Activated CD4-positive, CD25-positive, alpha-beta regulatory T cell treated with anti-CD3 and anti-CD28 coated beads, Interleukin-2, amount 50 U/mL, for 24 hours (primary cell): ENCODE results near the gene PANX3.

Experiments used
- ATAC-seq, 2 donors: fragments of 150-1000 bp; cut with Tn5 transposase; one replicate each; pipeline ENCODE4 v1.10.0; 2021; ENCODE audit warnings: mild to moderate bottlenecking in 1 of 2, moderate library complexity in 1 of 2

The PANX3 gene

DNA sequence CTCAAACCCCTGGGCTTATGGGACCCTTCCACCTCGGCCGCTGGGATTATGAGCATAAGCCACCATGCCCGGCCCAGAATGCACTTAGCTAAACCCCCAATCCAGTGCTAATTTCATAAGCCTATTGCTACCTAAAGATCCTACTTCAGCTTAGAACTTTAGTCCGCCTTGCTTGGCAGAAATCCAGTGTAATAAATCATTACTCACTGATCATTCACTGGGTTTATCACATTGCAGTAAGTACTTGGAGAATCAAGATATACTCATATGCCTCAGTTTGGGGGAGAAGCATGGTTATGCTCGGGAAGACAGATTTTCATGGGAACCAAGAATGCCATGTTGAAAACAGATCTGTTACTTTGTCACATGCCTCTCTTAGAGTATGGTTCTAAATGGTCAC, 7.6 kb downstream of the PANX3 start:
- no peak for ATAC-seq

DNA sequence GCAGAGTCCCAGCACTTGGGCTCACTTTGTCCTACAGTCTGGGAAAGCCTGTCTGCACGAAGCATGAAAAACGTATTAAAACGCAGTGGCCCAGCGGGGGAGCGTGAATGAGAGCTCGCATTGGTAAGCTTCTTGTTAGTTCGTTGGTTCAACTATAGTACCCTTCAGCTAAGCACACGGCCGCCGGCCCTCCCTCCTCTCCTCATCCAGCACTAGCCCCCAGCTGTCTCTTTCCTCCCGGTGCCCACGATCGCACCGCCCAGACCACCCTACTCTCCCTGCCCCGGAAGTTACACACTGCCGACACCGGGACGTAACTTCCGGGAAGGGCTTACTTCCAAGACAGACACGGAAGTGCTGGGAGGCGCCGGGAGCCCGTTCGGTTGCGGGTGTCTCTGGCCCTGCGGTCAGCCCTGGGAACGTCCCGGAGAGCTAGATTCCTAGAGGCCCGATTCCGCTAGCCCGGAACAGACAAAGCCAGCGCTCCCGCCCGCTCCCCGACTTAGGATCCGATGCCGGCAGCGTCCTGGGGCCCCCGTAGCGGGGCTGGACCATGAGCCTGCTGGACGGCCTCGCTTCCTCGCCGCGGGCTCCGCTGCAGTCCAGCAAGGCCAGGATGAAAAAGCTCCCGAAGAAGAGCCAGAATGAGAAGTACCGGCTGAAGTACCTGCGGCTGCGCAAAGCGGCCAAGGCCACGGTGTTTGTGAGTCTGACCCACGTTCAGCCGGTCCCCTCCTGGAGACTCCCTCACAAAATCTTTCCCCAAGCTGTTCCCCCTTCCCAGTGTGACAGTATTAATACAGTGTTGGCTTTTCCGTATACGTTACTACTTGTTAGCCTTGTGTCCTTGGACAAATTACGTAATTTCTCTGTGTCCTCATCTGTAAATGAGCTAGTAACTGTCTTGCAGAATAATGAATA, 11.6 kb downstream of the PANX3 start, which contains the start of gene TBRG1:
Gene TBRG1 (plus strand): TSS at position 334 of the 921 bp plus-strand sequence. CDS start 220 bp downstream, at position 554.
- peak; percentile 99 for ATAC-seq

DNA sequence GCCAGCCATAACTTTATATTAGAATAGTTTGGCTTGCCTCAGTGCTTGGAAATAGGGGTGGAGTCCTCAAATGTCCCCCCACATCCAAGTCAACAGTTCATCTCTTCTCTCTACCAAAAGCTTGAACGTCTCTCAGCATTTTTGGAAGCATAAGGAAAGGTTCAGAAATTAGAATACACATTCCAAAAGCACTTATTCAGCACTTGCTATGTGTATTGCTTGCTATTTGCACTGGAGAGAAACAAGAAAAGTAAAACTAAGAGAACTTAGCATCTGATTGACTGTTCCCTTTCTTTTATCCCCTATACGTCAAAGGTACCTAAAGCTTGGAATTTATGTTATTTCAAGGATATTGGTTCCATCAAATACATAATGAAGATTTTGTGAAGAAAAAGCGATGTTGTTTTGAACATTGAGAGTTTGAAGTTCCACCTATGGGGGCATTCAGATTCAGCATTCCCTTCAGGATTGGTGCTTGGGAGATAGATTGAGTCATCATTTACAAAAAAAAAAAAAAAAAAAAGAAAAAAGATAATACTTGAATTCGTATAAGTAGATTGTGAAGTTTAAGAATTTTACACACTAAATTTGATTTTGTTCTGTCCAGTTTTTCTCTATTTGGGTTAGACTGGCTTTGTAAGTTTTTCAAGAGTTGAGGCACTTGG, 12.8 kb downstream of the PANX3 start:
- ATAC-seq: no peak

DNA sequence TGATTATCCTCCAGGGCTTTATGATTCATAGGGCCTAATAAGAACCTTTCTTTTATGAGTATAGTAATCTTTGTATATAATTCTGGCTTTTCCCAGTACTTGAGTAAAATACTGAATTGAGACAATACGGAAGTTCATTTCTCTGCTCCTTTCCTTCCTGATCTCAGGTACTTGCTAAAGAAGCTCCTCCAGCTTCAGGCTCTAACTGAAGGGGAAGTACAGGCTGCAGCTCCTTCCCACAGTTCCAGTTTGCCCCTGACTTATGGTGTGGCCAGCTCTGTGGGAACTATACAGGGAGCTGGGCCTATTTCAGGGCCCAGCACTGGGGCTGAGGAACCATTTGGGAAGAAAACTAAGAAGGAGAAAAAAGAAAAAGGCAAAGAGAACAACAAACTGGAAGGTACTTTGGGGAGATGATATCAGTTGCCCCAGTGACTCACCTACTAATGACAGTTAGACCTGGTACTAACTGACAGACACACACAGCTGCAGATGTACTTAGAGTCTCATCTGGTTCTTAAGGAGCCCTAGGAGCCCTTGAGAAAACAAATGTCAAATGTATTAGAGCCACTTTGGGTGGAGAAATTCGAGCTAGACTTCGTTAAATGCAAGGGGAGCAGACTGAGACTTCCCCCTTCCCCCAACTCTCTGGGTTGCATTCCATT, 14.4 kb downstream of the PANX3 start:
- no peak for ATAC-seq

DNA sequence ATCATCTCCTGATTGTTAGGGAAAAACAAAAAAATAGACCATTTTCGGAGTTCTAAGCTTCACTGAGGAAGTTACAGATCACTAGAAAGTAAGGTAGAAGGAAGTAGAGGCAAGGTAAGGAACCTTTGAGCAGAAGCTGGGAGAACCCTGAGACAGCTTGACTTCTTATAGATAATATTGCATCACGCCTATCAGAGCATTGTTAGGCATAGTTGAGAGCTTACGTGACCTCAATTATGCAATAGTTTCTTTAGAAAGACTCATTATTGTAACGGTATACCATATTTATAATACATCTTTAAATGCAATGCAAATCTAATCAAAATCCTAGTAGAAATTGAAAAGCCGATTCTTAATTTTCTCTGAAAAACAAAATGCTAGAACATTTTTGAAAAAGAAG, 16.3 kb downstream of the PANX3 start:
- ATAC-seq: no peak

DNA sequence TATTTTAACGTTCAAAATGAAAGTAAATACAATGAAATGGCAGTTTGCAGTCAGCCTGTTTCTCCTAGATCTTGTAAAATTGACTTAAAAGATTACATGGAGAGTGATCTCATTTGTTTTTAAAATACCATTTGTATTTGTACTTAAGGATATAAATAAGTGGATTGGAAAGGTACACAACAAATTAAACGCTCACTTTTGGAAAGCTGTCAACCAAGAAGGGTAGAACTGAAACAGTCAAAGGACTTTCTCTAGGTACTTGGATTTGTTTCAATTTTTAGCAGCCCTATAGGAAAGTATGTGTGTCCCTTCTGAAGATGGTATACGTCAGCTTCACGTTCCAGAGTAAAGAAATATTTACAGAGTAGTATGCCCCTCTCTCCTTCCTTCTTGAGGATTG, 18.7 kb downstream of the PANX3 start:
- ATAC-seq: no peak

DNA sequence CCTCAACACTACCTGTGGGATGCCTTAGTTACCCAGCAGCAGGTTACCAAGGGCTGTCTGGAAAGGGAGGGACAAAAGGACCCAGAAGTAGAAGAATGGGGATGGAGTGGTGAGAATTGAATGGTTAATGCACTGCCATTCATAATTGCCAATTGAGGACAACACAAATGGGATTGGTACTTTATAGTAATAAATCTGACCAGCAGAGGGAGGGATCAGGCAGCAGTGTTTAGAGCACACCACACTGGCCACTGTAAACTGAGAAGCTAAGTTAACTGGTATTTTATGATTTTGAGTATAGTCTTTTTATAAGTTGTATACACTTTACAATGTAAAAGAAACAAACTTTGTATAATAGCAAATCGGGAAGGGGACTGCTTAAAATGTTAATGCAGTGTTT, 22.1 kb downstream of the PANX3 start:
- no peak for ATAC-seq

DNA sequence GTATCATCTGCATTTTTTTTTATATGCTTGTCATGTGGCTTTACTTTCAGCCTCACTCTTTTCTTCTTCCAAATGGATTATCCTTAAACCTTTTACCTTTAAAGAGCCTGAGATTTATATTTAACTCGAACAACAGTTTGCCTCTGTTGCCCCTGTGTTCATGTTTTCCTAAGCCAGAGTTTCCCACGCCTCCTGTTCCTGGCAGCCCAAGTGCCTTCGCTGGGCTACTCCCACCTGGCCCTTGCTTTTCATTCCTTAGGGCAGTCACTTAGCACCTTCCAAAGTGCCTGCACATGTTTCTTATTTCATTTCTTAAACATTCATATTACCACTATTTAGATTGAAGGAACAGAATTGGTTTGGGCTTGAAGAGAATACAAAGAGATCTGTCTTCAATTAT, 24.7 kb downstream of the PANX3 start:
- ATAC-seq: no peak

DNA sequence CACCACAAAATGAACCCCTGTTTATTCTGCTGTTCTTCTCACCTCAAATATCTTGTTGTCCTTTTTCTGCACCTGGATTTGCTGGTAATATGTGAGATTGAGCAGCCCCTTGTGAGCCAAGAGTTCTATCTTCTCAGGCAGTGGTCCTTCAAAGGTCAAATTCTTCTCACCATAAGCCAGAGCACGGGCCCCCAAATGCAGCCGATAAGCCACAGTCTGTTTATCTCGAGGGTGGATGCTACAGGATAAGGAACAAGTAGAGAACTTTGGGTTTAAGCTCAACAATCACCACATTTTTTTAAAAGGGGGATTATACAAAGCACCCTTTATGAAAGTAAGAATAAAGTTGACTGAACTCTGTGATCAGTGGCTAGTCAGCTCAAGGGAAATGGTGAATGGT, 27.3 kb downstream of the PANX3 start:
- ATAC-seq: no peak

DNA sequence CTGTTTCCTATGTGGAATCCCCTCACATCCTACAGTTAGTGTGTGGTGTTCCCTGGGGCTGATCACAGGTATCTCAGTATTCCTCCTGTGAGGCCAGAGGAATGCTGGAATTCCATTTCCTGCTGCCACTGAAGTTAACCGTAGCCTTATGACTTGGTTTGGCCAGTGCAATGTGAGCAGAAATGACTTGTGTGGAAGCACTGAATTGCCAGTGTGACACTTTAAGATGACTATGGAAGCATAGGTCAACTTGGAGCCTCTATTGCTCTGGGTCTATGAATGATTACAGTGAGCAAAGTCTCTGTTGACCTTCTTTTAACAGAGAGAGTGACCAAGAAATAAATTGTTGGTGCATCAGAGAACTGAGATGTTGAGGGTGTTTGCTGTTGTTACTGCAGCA, 28.0 kb downstream of the PANX3 start:
- ATAC-seq: no peak

DNA sequence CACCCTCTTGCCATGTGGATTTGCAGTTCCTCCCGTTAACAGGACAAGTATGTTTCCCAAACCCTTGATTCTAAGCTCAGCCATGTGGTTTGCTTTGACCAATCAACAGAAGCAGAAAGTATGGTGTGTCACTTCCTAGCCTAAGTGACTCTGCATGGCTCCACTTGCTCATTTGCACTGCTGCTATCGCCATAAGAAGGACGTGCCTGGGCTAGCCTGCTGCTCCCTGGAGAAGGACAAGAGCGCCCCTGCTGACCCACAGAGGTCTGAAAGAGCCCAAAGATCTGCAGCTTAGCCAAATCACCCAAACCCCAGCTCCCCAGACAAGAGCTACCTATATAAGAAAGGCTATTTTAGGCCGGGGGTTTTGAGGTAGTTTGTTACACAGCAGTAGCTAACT, 29.4 kb downstream of the PANX3 start:
- ATAC-seq: no peak

DNA sequence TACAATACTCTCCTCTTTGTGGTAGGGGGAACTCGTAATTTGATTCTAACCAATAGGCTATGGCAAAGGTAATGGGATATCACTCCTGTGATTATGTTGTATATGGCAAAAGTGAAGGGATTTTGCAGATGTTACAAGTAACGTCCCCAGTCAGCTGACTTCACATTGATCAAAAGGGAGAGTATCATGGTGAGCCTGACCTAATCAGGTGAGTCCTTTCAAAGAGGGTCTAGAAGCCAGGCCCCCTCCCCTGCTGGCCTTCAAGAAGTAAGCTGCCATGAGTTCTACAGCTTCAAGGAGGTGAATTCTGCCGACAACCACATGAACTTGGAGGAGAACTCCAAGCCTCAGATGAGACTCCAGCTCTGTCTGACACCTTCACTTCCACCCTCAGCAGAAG, 31.4 kb downstream of the PANX3 start:
- no peak for ATAC-seq

DNA sequence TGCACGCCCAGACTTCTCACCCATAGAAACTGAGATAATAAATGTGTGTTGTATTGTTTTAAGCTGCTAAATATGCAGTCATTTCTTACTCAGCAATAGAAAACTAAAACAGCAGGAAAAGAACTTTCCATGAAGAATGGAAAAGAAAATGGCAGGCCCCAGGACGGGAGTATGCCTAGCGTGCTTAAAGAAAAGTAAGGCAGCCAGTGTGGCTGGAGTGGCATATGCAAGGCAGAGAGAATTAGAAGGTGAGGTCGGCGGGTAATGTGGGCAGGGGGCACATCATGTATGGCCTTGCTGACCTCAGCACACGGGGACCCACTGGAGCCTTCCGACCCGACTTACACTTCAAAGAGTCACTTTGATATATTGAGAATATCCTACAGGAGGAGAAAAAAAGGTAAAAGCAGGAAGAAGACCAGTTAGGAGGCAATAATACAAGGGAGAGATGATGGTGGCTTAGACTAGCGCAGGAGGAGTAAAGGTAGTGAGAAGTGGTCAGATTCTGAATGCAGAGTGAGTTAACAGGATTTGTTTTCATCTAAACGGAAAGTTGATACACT, 31.9 kb downstream of the PANX3 start:
- no peak for ATAC-seq

DNA sequence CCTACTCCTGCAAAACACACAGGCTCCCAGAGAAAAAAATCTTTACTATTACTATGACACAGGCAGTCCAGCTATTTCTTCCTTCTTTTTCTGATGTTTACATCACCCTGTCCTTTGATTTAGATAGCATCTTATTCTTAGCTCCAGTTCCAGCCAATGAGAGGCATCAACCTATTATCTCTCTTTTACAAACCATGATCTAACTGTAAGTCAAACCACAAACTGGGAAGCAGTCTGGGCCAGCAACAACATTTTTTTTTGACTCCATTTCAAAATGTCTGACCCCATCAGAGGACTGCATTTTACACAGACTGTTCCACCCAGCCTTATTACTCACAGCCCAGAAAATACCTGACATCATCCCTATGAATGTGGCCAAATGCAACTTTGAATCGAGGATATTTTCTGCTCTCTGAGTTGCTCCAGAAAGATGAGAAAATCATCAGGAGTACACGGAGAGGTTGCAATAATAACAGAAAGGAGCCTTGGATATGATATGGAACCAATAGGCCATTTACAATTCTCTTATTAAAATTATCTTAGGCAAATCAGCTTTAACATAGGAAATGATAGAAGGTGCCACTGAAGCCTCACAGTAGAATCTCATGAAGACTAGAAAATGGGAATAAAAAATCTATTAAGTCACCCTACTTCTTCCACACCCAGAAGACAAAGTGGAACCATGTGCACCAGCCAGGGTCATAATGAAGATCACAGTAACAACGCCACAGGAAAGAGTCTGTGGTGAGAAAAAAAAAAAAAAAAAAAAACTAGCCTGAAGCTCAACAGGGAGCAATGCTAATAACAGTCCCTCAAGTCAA, 32.6 kb downstream of the PANX3 start:
- ATAC-seq: no peak

DNA sequence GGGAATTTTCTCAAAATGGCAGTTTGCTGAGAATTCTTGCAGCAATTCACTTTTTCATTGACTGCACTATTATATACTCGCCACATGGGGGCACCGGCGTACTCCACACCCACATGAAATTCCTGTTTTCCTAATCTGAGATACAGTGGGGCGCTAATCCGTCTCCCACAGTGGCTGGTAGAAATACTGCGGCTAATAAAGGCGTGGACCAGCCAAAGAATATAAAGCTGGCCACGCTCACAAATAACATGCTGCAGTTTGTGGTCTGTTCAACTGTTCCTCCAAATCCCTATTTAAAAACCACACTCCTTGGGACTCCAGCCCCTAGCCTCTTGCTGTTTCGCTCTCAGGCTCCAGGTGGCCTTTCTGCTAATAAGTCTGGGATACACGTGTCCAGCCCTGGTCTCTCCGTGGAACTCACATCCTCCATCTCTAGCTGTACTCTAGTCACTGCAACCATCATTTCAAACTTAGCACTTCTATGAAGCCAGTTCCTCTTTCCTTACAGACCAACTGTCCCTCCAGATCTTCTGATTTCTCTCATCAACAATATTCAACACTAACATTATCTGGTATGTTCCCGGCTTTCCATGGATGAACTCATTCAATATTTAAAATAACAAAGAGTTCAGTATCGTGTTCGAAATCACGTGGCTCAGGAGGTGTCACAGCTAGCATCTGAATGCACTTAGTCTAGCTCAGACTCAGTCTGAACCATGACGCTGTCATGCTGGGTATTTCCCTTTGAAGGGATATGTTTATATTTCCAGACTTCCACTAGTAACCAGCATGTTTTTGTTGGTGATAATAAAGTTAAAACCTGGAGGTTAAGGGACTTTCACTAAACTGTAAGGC, 33.4 kb downstream of the PANX3 start:
- ATAC-seq: no peak

DNA sequence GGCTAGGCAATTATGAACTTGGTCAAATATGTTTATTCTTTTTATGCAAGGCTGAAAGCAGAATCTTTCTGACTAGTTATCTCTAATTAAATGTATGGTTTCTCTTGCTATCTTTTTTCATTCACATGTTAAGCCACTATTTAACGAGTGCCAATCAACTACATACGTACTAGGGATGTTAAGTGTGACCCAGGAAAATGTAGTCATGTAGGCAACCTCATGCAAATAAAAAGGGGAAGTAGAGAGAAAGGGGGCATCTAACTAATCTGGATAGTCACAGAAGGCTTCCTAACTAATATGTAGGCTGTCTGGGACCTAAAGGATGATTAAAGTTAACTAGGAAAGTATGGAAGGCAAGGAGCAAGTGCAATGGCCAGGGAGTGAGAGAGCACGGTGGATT, 34.9 kb downstream of the PANX3 start:
- no peak for ATAC-seq

DNA sequence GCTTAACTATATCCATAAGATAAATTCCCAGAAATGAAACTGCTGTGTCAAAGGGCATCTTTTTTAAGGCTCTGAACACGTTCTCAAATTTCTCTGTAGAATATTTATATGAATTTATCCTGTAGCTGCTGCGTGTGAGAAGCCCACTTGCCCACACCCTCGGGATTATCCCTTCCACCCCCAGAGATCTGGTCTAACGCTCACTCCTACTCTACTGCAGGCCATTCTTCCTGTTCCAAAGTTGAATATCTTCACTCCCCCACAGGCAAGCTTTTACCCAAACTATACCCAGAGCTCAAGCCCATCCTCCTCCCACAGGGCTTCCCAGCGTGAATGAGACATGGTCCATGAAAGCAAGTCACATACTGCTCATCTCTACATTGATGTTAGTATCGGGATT, 37.4 kb downstream of the PANX3 start:
- ATAC-seq: no peak

DNA sequence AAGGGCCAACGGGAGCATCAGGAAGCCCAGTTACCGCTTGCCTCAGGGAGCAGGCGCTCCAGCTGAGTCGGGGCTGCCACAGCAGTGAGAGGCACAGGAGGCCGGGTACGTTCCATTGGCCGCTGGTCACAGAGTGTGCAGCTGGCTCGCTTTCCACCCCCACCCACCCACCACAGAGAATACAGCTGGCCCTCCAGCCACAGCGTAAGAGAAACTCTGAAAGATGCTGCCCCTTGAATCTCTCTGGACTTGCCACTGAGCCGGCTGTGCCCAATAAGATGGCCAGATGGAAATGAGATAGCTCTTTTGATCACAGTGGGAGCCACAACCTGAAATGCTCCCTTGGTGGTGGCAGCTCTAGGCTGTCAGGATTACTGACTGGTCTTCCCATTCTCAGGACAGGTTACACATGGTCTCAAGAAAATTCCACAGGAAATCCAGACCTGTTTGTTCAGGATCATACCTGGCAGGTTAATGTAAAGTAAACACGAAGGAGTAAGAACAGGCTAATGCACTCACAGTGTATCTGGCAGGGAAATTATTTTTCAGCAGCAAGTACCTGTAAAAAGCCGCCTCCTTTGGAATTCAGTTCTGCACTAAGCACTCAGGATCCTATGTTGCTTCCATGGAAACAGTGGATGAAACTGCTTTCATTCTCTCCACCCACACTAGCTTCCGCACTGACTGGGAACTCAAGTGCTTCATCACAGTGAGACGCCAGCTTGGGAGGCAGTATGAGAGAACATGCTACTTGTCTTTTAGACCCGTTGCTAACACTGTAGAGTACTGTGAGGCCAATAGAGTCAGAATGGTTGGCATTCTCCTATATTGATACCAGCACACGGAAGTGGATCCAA, 45.8 kb downstream of the PANX3 start:
- ATAC-seq: no peak

DNA sequence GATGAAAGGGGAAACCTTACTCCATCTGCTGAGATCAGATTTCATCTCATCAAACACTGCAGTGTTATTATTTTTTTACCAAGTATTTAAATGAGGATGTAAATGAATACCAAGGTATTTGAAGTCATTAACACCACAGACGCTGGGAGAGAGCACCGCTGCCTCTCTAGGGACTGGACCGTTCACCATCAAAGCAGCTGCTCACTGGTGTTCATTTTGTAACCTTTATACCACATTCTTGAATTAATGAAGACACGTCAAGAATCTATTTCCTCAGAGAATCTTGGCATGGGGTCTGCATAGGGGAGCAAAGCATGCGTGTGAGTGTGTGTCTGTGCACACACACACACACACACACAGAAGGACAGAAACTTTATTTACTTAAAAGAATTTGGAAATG, 46.7 kb downstream of the PANX3 start:
- ATAC-seq: no peak

DNA sequence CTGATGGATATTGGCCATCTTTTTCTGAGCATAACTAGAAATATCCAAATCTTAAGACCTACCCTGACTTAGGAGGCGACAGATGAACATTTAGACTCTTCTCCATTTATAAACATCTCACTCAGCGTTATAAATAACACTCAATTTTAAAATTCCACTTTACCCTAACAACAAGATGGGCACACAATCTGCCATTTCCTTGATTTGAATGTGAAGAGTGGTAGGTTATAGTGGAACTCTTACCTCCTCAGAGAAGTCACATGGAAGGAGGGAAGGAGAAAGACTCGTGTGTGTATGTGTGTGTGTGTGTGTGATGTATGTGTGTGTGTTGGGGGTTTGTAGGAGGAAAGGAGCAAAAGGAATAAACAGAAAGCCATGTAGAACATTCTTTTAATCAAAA, 47.3 kb downstream of the PANX3 start:
- no peak for ATAC-seq
